K562 (cell line): ENCODE results near the gene PRR19.

Experiments
- CBFB ChIP-seq: sonication (generic); formaldehyde crosslinking; IDR thresholded peaks from 2 replicates; pipeline ENCODE4 v1.4.0; 2020; ENCODE audit warnings: mild to moderate bottlenecking, missing genetic modification reagents
- FIP1L1 ChIP-seq: fragments of 200-400 bp; formaldehyde crosslinking; IDR thresholded peaks from 2 replicates; pipeline ENCODE4 v1.6.1; 2018; ENCODE audit warnings: mild to moderate bottlenecking, low read depth, low read length; ENCODE audit not compliant: poor library complexity, severe bottlenecking
- JUNB ChIP-seq: fragments of 450-650 bp; formaldehyde crosslinking; conservative IDR thresholded peaks from 2 replicates; pipeline ENCODE4 v1.4.0; 2020; ENCODE audit warnings: mild to moderate bottlenecking
- LARP7 ChIP-seq: fragments of 450-650 bp; IDR thresholded peaks from 2 replicates; pipeline ENCODE4 v1.6.1; 2016
- MTA1 ChIP-seq: fragments of 450-650 bp; IDR thresholded peaks from 2 replicates; pipeline ENCODE4 v1.6.1; 2017; ENCODE audit warnings: borderline replicate concordance
- POLR2A ChIP-seq: fragments of 450-650 bp; conservative IDR thresholded peaks from 2 replicates; pipeline ENCODE4 v1.6.1; 2016
- TAL1 ChIP-seq: fragments of 450-650 bp; IDR thresholded peaks from 2 replicates; pipeline ENCODE4 v1.6.1; 2016; ENCODE audit warnings: mild to moderate bottlenecking
- XRCC5 ChIP-seq: fragments of 200-400 bp; formaldehyde crosslinking; IDR thresholded peaks from 2 replicates; pipeline ENCODE4 v1.6.1; 2017; ENCODE audit warnings: low read depth, mild to moderate bottlenecking, low read length
- YY1 ChIP-seq, 3 experiments: IDR thresholded peaks; 2 replicates each; pipeline ENCODE4 v1.6.1; 2011; ENCODE audit warnings: low read length in 2 of 3, mild to moderate bottlenecking in 2 of 3, moderate library complexity in 2 of 3, borderline replicate concordance in 1 of 3, control low read depth in 1 of 3, low read depth in 1 of 3; ENCODE audit not compliant: insufficient read depth in 3 of 3, insufficient replicate concordance in 2 of 3, control insufficient read depth in 1 of 3, insufficient read length in 1 of 3; ENCODE audit errors: extremely low read depth in 1 of 3
- ZFP36 ChIP-seq: fragments of 150-350 bp; IDR thresholded peaks from 2 replicates; pipeline ENCODE4 v1.6.1; 2018; ENCODE audit warnings: low read length, low read depth; ENCODE audit not compliant: partially characterized antibody
- TF ChIP-seq, protein P1 (sequence below): IDR thresholded peaks from 3 replicates; pipeline ENCODE4 v1.6.1; 2011; ENCODE audit warnings: borderline replicate concordance, mild to moderate bottlenecking; ENCODE audit not compliant: insufficient read length, insufficient read depth

DNA sequence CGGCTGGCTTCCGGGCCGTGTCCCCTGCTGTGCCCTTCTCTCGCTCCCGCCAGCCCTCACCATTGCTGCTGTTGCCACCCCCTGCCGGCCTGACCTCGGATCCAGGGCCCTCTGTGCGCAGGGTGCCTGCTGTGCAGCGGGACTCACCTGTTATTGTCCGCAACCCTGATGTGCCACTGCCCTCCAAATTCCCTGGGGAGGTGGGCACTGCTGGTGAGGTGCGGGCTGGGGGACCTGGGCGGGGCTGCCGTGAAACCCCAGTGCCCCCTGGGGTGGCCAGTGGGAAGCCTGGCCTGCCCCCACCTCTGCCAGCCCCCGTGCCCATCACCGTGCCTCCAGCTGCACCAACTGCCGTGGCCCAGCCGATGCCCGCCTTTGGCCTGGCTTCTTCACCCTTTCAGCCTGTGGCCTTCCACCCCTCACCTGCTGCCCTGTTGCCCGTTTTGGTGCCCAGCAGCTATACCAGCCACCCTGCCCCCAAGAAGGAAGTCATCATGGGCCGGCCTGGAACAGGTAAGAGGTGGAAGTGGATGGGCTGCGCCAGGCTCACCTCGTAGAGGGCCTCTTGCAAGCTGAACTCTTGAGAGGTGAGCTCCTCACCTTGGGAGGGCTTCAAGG lies 27.8 kb upstream of the PRR19 start:
- TF ChIP-seq LARP7: no peak
- TF ChIP-seq, protein P1, sequence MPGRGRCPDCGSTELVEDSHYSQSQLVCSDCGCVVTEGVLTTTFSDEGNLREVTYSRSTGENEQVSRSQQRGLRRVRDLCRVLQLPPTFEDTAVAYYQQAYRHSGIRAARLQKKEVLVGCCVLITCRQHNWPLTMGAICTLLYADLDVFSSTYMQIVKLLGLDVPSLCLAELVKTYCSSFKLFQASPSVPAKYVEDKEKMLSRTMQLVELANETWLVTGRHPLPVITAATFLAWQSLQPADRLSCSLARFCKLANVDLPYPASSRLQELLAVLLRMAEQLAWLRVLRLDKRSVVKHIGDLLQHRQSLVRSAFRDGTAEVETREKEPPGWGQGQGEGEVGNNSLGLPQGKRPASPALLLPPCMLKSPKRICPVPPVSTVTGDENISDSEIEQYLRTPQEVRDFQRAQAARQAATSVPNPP: no peak
- no peak for TF ChIP-seq ZFP36
- no peak for TF ChIP-seq MTA1
- no peak for TF ChIP-seq JUNB
- TF ChIP-seq XRCC5: no peak
- no peak for TF ChIP-seq FIP1L1
- no peak for TF ChIP-seq POLR2A
- TF ChIP-seq CBFB (CRISPR knock-in tag): no peak
- no peak for TF ChIP-seq YY1 (IDR thresholded peaks at IDR 0.05; ENCODE audit: borderline replicate concordance in 1 of 3, control insufficient read depth in 1 of 3, extremely low read depth in 1 of 3, insufficient read depth in 3 of 3, insufficient read length in 1 of 3, insufficient replicate concordance in 2 of 3, low read depth in 1 of 3, low read length in 2 of 3)
- TF ChIP-seq TAL1: no peak
